ENCODE data around the gene SHB.
"Not testable (repeated sequence)": the region's sequence is repeated elsewhere in the genome, so short reads cannot be mapped to it uniquely, and the experiment has no call there.

Gene SHB

DNA sequence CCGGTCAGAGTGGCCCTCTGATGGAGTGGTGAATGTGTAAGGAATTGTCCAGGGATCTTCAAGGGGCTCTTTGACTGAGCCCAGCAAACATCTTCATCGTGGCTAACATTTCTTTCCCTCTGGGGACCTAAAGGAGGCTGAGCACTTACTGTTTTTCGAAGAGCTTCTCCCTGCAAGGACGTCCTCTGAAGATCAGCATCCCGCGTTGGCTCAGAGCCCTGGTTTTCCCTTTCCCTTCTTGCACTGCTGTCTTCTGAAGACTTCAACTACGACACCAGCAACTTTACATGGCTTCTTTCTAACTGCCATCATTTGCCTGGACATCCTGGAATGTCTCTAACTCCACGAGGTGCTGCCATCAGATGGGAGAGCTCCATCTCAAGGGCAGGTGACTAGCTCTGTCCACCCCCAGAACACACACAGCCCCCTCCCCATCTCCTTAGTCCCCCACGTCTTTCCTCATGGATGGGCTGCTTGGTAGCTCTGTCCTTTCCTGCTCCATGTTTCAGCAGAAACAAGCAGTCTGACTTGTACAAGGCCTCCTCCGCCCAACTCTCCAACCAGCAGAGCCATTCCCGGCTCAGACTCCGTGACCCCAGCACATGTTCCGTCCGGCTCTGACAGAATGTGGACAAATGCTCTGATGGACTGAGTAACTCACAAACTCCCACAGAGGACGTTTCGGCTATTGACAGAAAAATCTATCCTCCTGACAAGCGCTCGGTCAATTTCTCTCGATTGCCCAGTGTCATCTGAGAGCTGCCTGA lies 17.1 kb downstream of the SHB start:
- H3K27ac ChIP-seq = no peak overlapping the region
- no peaks in the 10 kb centered on the region for H3K36me3 ChIP-seq (replicated peaks)
- DNase-seq = no peak
- in situ Hi-C loops (cut with HindIII; ENCODE audit: low pct_ligation_motif_present, low sequenced_read_pairs) = no loop called here
- H3K27me3 ChIP-seq (replicated peaks) = no peaks in the 10 kb centered on the region
- H3K4me3 ChIP-seq (ENCODE audit: low read depth, low read length) = no peak overlapping the region
- TF ChIP-seq CTCF (IDR thresholded peaks at IDR 0.05; ENCODE audit: low read depth, low read length, missing control alignments) = no peak

- Histone ChIP-seq H3K27me3 (replicated peaks) (no peaks in the 10 kb centered on the region), H3K4me3 (ENCODE audit: low read depth, low read length) (no peak overlapping the region), H3K27ac (peak overlapping the region; percentile 63), H3K36me3 (replicated peaks) (no peaks in the 10 kb centered on the region)
- in situ Hi-C loops (cut with HindIII; ENCODE audit: low pct_ligation_motif_present, low sequenced_read_pairs) = no loop called here
- DNase-seq = no peak
- TF ChIP-seq CTCF (IDR thresholded peaks at IDR 0.05; ENCODE audit: low read depth, low read length, missing control alignments) = no peak
Measured at GRCh38 chr9:38048316-38048969, 20.6 kb downstream of the SHB start.

- Histone ChIP-seq H3K4me3 (ENCODE audit: low read depth, low read length) (peak overlapping the region; percentile 13), H3K36me3 (replicated peaks) (no peaks in the 10 kb centered on the region), H3K27ac (peak overlapping the region; percentile 63), H3K27me3 (replicated peaks) (no peaks in the 10 kb centered on the region)
- no peak for TF ChIP-seq CTCF (IDR thresholded peaks at IDR 0.05; ENCODE audit: low read depth, low read length, missing control alignments)
- DNase-seq = peak; percentile 93
- in situ Hi-C loops (cut with HindIII; ENCODE audit: low pct_ligation_motif_present, low sequenced_read_pairs) = no loop called here
Measured at GRCh38 chr9:38047301-38048251, 21.5 kb downstream of the SHB start.

- in situ Hi-C loops (cut with HindIII; ENCODE audit: low pct_ligation_motif_present, low sequenced_read_pairs) = no loop called here
- DNase-seq = peak; percentile 46
- Histone ChIP-seq H3K4me3 (ENCODE audit: low read depth, low read length) (no peak overlapping the region), H3K36me3 (replicated peaks) (no peaks in the 10 kb centered on the region), H3K27ac (peak overlapping the region; percentile 63), H3K27me3 (replicated peaks) (no peaks in the 10 kb centered on the region)
- TF ChIP-seq CTCF (IDR thresholded peaks at IDR 0.05; ENCODE audit: low read depth, low read length, missing control alignments) = no peak
Measured at GRCh38 chr9:38046661-38047300, 22.2 kb downstream of the SHB start.

DNA sequence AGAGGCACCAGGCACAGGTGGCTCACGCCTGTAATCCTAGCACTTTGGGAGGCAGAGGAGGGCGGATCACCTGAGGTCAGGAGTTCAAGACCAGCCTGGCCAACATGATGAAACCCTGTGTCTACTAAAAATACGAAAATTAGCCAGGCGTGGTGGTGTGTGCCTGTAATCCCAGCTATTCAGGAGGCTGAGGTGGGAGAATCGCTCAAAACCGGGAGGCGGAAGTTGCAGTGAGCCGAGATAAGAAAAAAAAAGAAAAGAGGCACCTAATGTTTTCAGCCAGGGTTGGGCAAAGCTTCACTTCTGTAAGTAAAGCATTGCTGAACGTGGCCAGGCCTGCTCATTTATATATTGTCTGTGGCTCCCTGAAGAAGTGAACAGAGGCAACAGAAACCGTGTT lies 23.1 kb downstream of the SHB start:
- H3K36me3 ChIP-seq (replicated peaks); H3K27me3 ChIP-seq (replicated peaks); in situ Hi-C loops (cut with HindIII; ENCODE audit: low pct_ligation_motif_present, low sequenced_read_pairs); H3K4me3 ChIP-seq (ENCODE audit: low read depth, low read length); DNase-seq: not testable (repeated sequence)
- H3K27ac ChIP-seq = peak overlapping the region; percentile 63
